Measurements from ENCODE around the gene SCLY. TPM values are rescaled to one million over a fixed set of nuclear protein-coding genes. Genes with fewer than 3 reads are reported as not detected.

Gene SCLY
- total and polyA plus RNA-seq, 2 of the 8 experiments (the other 6 are each of a cell fraction or from before 2014, with no cell fraction given), result 79.0 to 79.5 TPM

DNA sequence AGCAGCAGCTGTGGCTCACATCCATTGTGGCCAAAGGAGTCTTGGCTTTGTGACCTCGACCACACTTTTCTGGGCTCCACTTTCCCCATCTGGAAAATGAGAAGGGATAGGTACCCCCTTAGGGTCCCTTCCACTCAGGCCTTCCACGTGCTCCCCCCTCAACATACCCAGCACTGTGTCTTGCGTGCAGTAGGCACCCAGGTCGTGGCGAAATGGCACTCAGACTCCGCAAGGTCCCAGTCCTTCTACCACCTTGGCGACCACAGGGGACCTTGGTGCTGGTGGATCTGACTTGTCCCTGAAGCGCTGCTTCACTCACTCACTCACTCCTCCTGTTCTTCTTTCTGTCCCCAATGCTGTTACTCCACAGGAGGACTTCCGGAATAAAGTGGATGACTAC, 19.9 kb upstream of the SCLY start:
- H3K14ac ChIP-seq (ENCODE audit: insufficient read length), result no peak overlapping the region
- no peaks in the 10 kb centered on the region for H3K9me3 ChIP-seq (ENCODE audit: insufficient read depth in 2 of 2, low read depth in 1 of 2, low read length in 1 of 2)
- ChIA-PET CTCF (ENCODE audit: partially characterized antibody) (interaction anchor here (0.7 kb wide), 1 partner anchor 10 kb away, joined by 3 read pairs; no protein-coding TSS in a partner anchor), POLR2A (ENCODE audit: partially characterized antibody) (no interaction called here)
- H2BK5ac ChIP-seq (ENCODE audit: low read depth, low read length), result no peak overlapping the region
- TF ChIP-seq KDM5A (IDR thresholded peaks at IDR 0.05; ENCODE audit: low read length) (no peak), TAF1 (IDR thresholded peaks at IDR 0.05; ENCODE audit: low read depth, low read length) (no peak), YY1 (IDR thresholded peaks at IDR 0.05; ENCODE audit: low read depth, low read length) (no peak), MAFK (IDR thresholded peaks at IDR 0.05; ENCODE audit: low read depth, low read length) (no peak), RXRA (IDR thresholded peaks at IDR 0.05; ENCODE audit: insufficient read depth, low read depth, low read length) (no peak), HDAC6 (IDR thresholded peaks at IDR 0.05; ENCODE audit: low read depth, low read length) (no peak), EP300 (IDR thresholded peaks at IDR 0.05; ENCODE audit: borderline replicate concordance in 1 of 2, low read depth in 2 of 2, low read length in 2 of 2) (no peak), SRF (IDR thresholded peaks at IDR 0.05; ENCODE audit: low read depth, low read length) (no peak), JUND (IDR thresholded peaks at IDR 0.05; ENCODE audit: low read length) (no peak), RBBP5 (IDR thresholded peaks at IDR 0.05; ENCODE audit: borderline replicate concordance, low read depth, low read length) (no peak), KDM1A (IDR thresholded peaks at IDR 0.05; ENCODE audit: borderline replicate concordance, low read length) (no peak), SP1 (IDR thresholded peaks at IDR 0.05; ENCODE audit: low read depth, low read length) (no peak)
- no peaks in the 10 kb centered on the region for H3K4me1 ChIP-seq (replicated peaks in 1 of 4; ENCODE audit: control insufficient read depth in 3 of 4, insufficient read depth in 4 of 4, low read length in 3 of 4)
- no peak overlapping the region for H3K56ac ChIP-seq (replicated peaks; ENCODE audit: insufficient read length, low read depth, low read length)
- H4K20me1 ChIP-seq (replicated peaks in 1 of 2; ENCODE audit: control insufficient read depth in 1 of 2, insufficient read depth in 2 of 2, low read length in 2 of 2), result no peaks in the 10 kb centered on the region
- FAIRE-seq, result no peak
- H3K27me3 ChIP-seq (replicated peaks in 1 of 4; ENCODE audit: control insufficient read depth in 3 of 4, extremely low read depth in 1 of 4, insufficient read depth in 3 of 4, low read length in 3 of 4), result no peaks in the 10 kb centered on the region
- H4K5ac ChIP-seq (ENCODE audit: insufficient read length, low read depth, low read length), result no peak overlapping the region
- no peak overlapping the region for H3K4me2 ChIP-seq (ENCODE audit: insufficient read depth in 1 of 2, low read depth in 2 of 2, low read length in 2 of 2)
- H3K36me3 ChIP-seq (ENCODE audit: control insufficient read depth in 2 of 4, insufficient read depth in 4 of 4, low read length in 3 of 4), result peaks cover 0 to 15% (median 3%) of the 10 kb centered on the region in 4 experiments; a peak in 6 of 8 replicates
- no peak overlapping the region for H4K91ac ChIP-seq (replicated peaks; ENCODE audit: insufficient read length, low read length)
- no peak overlapping the region for H2BK15ac ChIP-seq (ENCODE audit: low read length)
- H3K4me3 ChIP-seq (ENCODE audit: extremely low read depth in 1 of 4, insufficient read depth in 2 of 4, low read depth in 3 of 4, low read length in 4 of 4), result no peak overlapping the region
- no peak overlapping the region for H2BK120ac ChIP-seq (replicated peaks; ENCODE audit: low read depth, low read length)
- no peak overlapping the region for H3K27ac ChIP-seq (ENCODE audit: low read depth, low read length)
- no peak overlapping the region for H3K9ac ChIP-seq (replicated peaks in 1 of 4; ENCODE audit: extremely low read depth in 1 of 4, low read depth in 3 of 4, low read length in 3 of 4)
- H3K23ac ChIP-seq (ENCODE audit: insufficient read length), result no peak overlapping the region
- no peak overlapping the region for H2BK20ac ChIP-seq (ENCODE audit: low read length)
- 82% methylated on average over 9 of the region's 9 CpGs; no CpG with 5 or more reads in 1 of the 2 experiments for WGBS, 2 experiments (ENCODE audit: extremely low coverage in 1 of 2, insufficient coverage in 1 of 2, insufficient read length in 1 of 2, insufficient replicate concordance in 2 of 2, low coverage in 1 of 2, low lambda C conversion rate in 2 of 2, missing lambda C conversion rate in 1 of 2)
- H3K4ac ChIP-seq (replicated peaks; ENCODE audit: insufficient read length, low read depth, low read length), result no peak overlapping the region
- H3K79me2 ChIP-seq (ENCODE audit: control insufficient read depth in 1 of 2, insufficient read depth in 2 of 2, low read length in 2 of 2), result no peaks in the 10 kb centered on the region
- H3K23me2 ChIP-seq (ENCODE audit: low read depth, low read length), result no peaks in the 10 kb centered on the region
- no peak overlapping the region for H4K8ac ChIP-seq (ENCODE audit: extremely low read depth, insufficient read depth, low read length)
- H2AFZ ChIP-seq (ENCODE audit: low read length), result no peak overlapping the region
- no peak overlapping the region for H3K18ac ChIP-seq (ENCODE audit: extremely low read depth, low read length)
- DNase-seq (ENCODE audit: low read depth in 1 of 2, low spot score in 2 of 2), result no peak
- H3K79me1 ChIP-seq (ENCODE audit: low read depth, low read length), result peaks cover 4% of the 10 kb centered on the region; the same call in 1 of the 2 replicates
- H2AK5ac ChIP-seq (ENCODE audit: low read depth, low read length), result no peak overlapping the region
- H2BK12ac ChIP-seq (ENCODE audit: low read depth, low read length), result no peak overlapping the region
